Lower leg skin (tissue), 4 donors: ENCODE data around the gene TNFRSF17. TPM values are rescaled to one million over a fixed set of nuclear protein-coding genes. Genes with fewer than 3 reads are reported as not detected.

Experiments
- DNase-seq, 2 donors: peaks; one replicate each; pipeline ENCODE4 v3.0.0-alpha.2; 2019; ENCODE audit warnings: low spot score in 2 of 2
- H3K4me3 ChIP-seq: fragments of 200-600 bp; sonication (generic); 2 replicates; pipeline ENCODE4 v1.5.1; 2017; ENCODE audit warnings: mild to moderate bottlenecking, low read depth; ENCODE audit not compliant: poor library complexity, severe bottlenecking
- CTCF ChIP-seq, 3 donors: fragments of 450-650 bp; IDR thresholded peaks; one replicate each; pipeline ENCODE4 v1.5.1; 2016; ENCODE audit warnings: antibody characterized with exemption in 3 of 3, mild to moderate bottlenecking in 3 of 3, moderate library complexity in 2 of 3
- POLR2A ChIP-seq, 2 donors: fragments of 450-650 bp; IDR thresholded peaks; one replicate each; pipeline ENCODE4 v1.6.1; 2016 to 2017; ENCODE audit warnings: antibody characterized with exemption in 2 of 2, mild to moderate bottlenecking in 1 of 2, moderate library complexity in 1 of 2
- WGBS, 2 donors: methylation state at CpG; one replicate each; pipeline ENCODE4 v1.1.5; 2018; 5-methylcytosine and 5-hydroxymethylcytosine counted together
- intact Hi-C: fragments of 100-400 bp; cut with DNase I; formaldehyde crosslinking; loops from one replicate; pipeline ENCODE4 v1.15.0; 2023; ENCODE audit warnings: low total_unique reads
- total RNA-seq, 4 donors: library from RNA; depleted of rRNA; stranded (reverse); fragments of >200 nt; gene quantifications; one replicate each; pipeline ENCODE4 v1.1.0, GENCODE V29; 2016

Gene TNFRSF17
- total RNA-seq, 4 donors from 2014 or later = not detected

- intact Hi-C loops = no loop called here
- no peak for TF ChIP-seq CTCF (IDR thresholded peaks at IDR 0.05)
- no peak for TF ChIP-seq POLR2A (IDR thresholded peaks at IDR 0.05)
- 47 to 78% methylated on average over 5 of the region's 5 CpGs for WGBS, 2 donors
- no peak overlapping the region for H3K4me3 ChIP-seq
- DNase-seq = no peak
These were observed 23.4 kb downstream of the TNFRSF17 start for GRCh38 chr16:11988258-11988978.

- DNase-seq = no peak
- intact Hi-C loops = no loop called here
- H3K4me3 ChIP-seq = no peak overlapping the region
- TF ChIP-seq POLR2A (IDR thresholded peaks at IDR 0.05) = no peak
- no peak for TF ChIP-seq CTCF (IDR thresholded peaks at IDR 0.05)
- WGBS, 2 donors = 89 to 91% methylated on average over 11 of the region's 11 CpGs
These were observed 25.8 kb downstream of the TNFRSF17 start for GRCh38 chr16:11990702-11991390.

GRCh38 chr16:11992008-11992584 lies 27.1 kb downstream of the TNFRSF17 start:
- WGBS, 2 donors = 85 to 94% methylated on average over 3 of the region's 3 CpGs
- no peak for TF ChIP-seq POLR2A (IDR thresholded peaks at IDR 0.05)
- no peak for TF ChIP-seq CTCF (IDR thresholded peaks at IDR 0.05)
- H3K4me3 ChIP-seq = no peak overlapping the region
- intact Hi-C loops = no loop called here
- DNase-seq = no peak

- H3K4me3 ChIP-seq = no peak overlapping the region
- TF ChIP-seq CTCF (IDR thresholded peaks at IDR 0.05) (no peak), POLR2A (IDR thresholded peaks at IDR 0.05) (no peak)
- DNase-seq = no peak
- 90 to 94% methylated on average over 16 of the region's 16 CpGs for WGBS, 2 donors
- intact Hi-C loops = no loop called here
These were observed 27.8 kb downstream of the TNFRSF17 start for GRCh38 chr16:11992586-11993524.
